K562 treated with DMSO at 1 percent for 48 hours (cell line): ENCODE results near the gene TP53I11. TPM values are rescaled to one million over a fixed set of nuclear protein-coding genes. Genes with fewer than 3 reads are reported as not detected.

Experiments used
- total RNA-seq: library from RNA; unstranded; fragments of 300-600 nt; gene quantifications from 2 replicates; pipeline ENCODE4 v1.2.3, GENCODE V29; 2022; ENCODE audit warnings: low replicate concordance; ENCODE audit errors: extremely low read depth

The TP53I11 gene
- total RNA-seq: not detected in 2 replicates

GRCh38 chr11:44950625-44951476, at the start of gene TP53I11:
TP53I11 (minus strand) TSS chr11:44950883; CDS start chr11:44938335, 12,548 bp downstream.

Other genes starting within 250 kb of the TP53I11 start
- not detected in 2 replicates for gene TSPAN18, start 223.9 kb downstream of the TP53I11 start, total RNA-seq
- not detected in 2 replicates for gene PRDM11, start 195.8 kb upstream of the TP53I11 start, total RNA-seq